HEK293T (cell line): ENCODE data around the gene PARP12.

ENCODE experiments used
- BHLHE40 ChIP-seq: fragments of 450-650 bp; IDR thresholded peaks from 2 replicates; pipeline ENCODE4 v1.6.1; 2016; ENCODE audit warnings: mild to moderate bottlenecking, moderate library complexity, borderline replicate concordance
- CTBP1 ChIP-seq: fragments of 450-650 bp; IDR thresholded peaks from 2 replicates; pipeline ENCODE4 v1.6.1; 2016; ENCODE audit warnings: borderline replicate concordance
- ELF4 ChIP-seq: fragments of 450-650 bp; IDR thresholded peaks from 2 replicates; pipeline ENCODE4 v1.6.1; 2017; ENCODE audit warnings: antibody characterized with exemption
- FOXA1 ChIP-seq: fragments of 450-650 bp; IDR thresholded peaks from 2 replicates; pipeline ENCODE4 v1.6.1; 2016; ENCODE audit warnings: mild to moderate bottlenecking
- FOXK2 ChIP-seq: fragments of 450-650 bp; IDR thresholded peaks from 2 replicates; pipeline ENCODE4 v1.6.1; 2016; ENCODE audit warnings: mild to moderate bottlenecking
- FOXM1 ChIP-seq: fragments of 450-650 bp; IDR thresholded peaks from 2 replicates; pipeline ENCODE4 v1.6.1; 2017; ENCODE audit warnings: mild to moderate bottlenecking, borderline replicate concordance
- HDGF ChIP-seq: fragments of 450-650 bp; IDR thresholded peaks from 2 replicates; pipeline ENCODE4 v1.6.1; 2017; ENCODE audit warnings: antibody characterized with exemption, borderline replicate concordance
- L3MBTL2 ChIP-seq: fragments of 450-650 bp; conservative IDR thresholded peaks from 2 replicates; pipeline ENCODE4 v1.6.1; 2016; ENCODE audit warnings: mild to moderate bottlenecking
- LEF1 ChIP-seq: fragments of 450-650 bp; IDR thresholded peaks from 2 replicates; pipeline ENCODE4 v1.6.1; 2017; ENCODE audit warnings: mild to moderate bottlenecking, borderline replicate concordance
- SP1 ChIP-seq: fragments of 450-650 bp; IDR thresholded peaks from 2 replicates; pipeline ENCODE4 v1.6.1; 2017
- TARDBP ChIP-seq: fragments of 450-650 bp; IDR thresholded peaks from 2 replicates; pipeline ENCODE4 v1.6.1; 2016
- ZNF384 ChIP-seq: fragments of 450-650 bp; IDR thresholded peaks from 2 replicates; pipeline ENCODE4 v1.6.1; 2016
- TF ChIP-seq, protein P1 (sequence below): fragments of 450-650 bp; IDR thresholded peaks from 2 replicates; pipeline ENCODE4 v1.6.1; 2016

- TF ChIP-seq FOXA1 (no peak), BHLHE40 (no peak), FOXK2 (no peak), ELF4 (no peak), TARDBP (no peak), ZNF384 (no peak), L3MBTL2 (no peak), FOXM1 (no peak), CTBP1 (no peak), SP1 (no peak), HDGF (no peak), LEF1 (no peak)
- TF ChIP-seq, protein P1, sequence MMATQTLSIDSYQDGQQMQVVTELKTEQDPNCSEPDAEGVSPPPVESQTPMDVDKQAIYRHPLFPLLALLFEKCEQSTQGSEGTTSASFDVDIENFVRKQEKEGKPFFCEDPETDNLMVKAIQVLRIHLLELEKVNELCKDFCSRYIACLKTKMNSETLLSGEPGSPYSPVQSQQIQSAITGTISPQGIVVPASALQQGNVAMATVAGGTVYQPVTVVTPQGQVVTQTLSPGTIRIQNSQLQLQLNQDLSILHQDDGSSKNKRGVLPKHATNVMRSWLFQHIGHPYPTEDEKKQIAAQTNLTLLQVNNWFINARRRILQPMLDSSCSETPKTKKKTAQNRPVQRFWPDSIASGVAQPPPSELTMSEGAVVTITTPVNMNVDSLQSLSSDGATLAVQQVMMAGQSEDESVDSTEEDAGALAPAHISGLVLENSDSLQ: no peak
Observed at GRCh38 chr7:139998572-139998971, 64.2 kb downstream of the PARP12 start.
